Neuronal stem cell (in vitro differentiated cells): Measurements from ENCODE around the gene FAF1.

Source experiments
- DNase-seq: peaks from one replicate; pipeline ENCODE4 v3.0.0-alpha.2; 2013; ENCODE audit warnings: low spot score
- H2AFZ ChIP-seq: one replicate; pipeline ENCODE4 v1.6.1; 2013; ENCODE audit warnings: mild to moderate bottlenecking, low read length, inconsistent platforms
- H2AK5ac ChIP-seq: 2 replicates; pipeline ENCODE4 v1.6.1; 2013; ENCODE audit warnings: low read depth, mild to moderate bottlenecking, inconsistent platforms, low read length, moderate library complexity, mixed read lengths
- H2BK120ac ChIP-seq: 2 replicates; pipeline ENCODE4 v1.6.1; 2013; ENCODE audit warnings: low read depth, mild to moderate bottlenecking, inconsistent platforms, low read length, moderate library complexity, mixed read lengths
- H2BK12ac ChIP-seq: one replicate; pipeline ENCODE4 v1.6.1; 2013; ENCODE audit warnings: low read length, inconsistent platforms
- H2BK15ac ChIP-seq: 2 replicates; pipeline ENCODE4 v1.6.1; 2013; ENCODE audit warnings: mild to moderate bottlenecking, low read length, inconsistent platforms, mixed read lengths
- H2BK5ac ChIP-seq: one replicate; pipeline ENCODE4 v1.6.1; 2013; ENCODE audit warnings: inconsistent platforms, mild to moderate bottlenecking, low read length, moderate library complexity
- H3K14ac ChIP-seq: one replicate; pipeline ENCODE4 v1.6.1; 2013; ENCODE audit warnings: low read length, inconsistent platforms
- H3K18ac ChIP-seq: 2 replicates; pipeline ENCODE4 v1.6.1; 2013; ENCODE audit warnings: low read length, inconsistent platforms
- H3K23ac ChIP-seq: 2 replicates; pipeline ENCODE4 v1.6.1; 2013; ENCODE audit warnings: low read depth, mild to moderate bottlenecking, mixed read lengths, low read length, inconsistent platforms; ENCODE audit not compliant: poor library complexity
- H3K27ac ChIP-seq: replicated peaks from 3 replicates; pipeline ENCODE4 v1.5.1; 2013; ENCODE audit warnings: low read length, inconsistent platforms
- H3K27me3 ChIP-seq, 3 experiments: 2 replicates each; pipeline ENCODE4 v1.6.1; 2013; ENCODE audit warnings: low read length in 3 of 3, mild to moderate bottlenecking in 2 of 3, inconsistent platforms in 1 of 3, low read depth in 1 of 3, mixed read lengths in 1 of 3, moderate library complexity in 1 of 3; ENCODE audit not compliant: control insufficient read depth in 3 of 3, insufficient read depth in 3 of 3
- H3K36me3 ChIP-seq, 2 donors: replicated peaks in 1 of 2; 2 replicates each; pipeline ENCODE4 v1.6.1; 2013; ENCODE audit warnings: low read length in 2 of 2; ENCODE audit not compliant: control insufficient read depth in 2 of 2, insufficient read depth in 2 of 2
- H3K4ac ChIP-seq: 2 replicates; pipeline ENCODE4 v1.6.1; 2013; ENCODE audit warnings: inconsistent platforms, mild to moderate bottlenecking, low read length, moderate library complexity
- H3K4me1 ChIP-seq, 2 donors: 1 replicate in 1 of 2; 2 replicates in 1 of 2; pipeline ENCODE4 v1.6.1; 2013; ENCODE audit warnings: low read length in 2 of 2, low read depth in 1 of 2; ENCODE audit not compliant: control insufficient read depth in 2 of 2, insufficient read depth in 1 of 2
- H3K4me2 ChIP-seq: one replicate; pipeline ENCODE4 v1.6.1; 2013; ENCODE audit warnings: mild to moderate bottlenecking, low read length, inconsistent platforms; ENCODE audit not compliant: insufficient read depth, poor library complexity, severe bottlenecking
- H3K4me3 ChIP-seq, 2 donors: 2 replicates each; pipeline ENCODE4 v1.5.1; 2013; ENCODE audit warnings: low read length in 2 of 2, mild to moderate bottlenecking in 2 of 2, inconsistent platforms in 1 of 2, moderate library complexity in 1 of 2
- H3K79me1 ChIP-seq: one replicate; pipeline ENCODE4 v1.6.1; 2013; ENCODE audit warnings: low read depth, mild to moderate bottlenecking, inconsistent platforms, low read length, moderate library complexity
- H3K9ac ChIP-seq: one replicate; pipeline ENCODE4 v1.6.1; 2013; ENCODE audit warnings: mild to moderate bottlenecking, low read depth, low read length, inconsistent platforms; ENCODE audit not compliant: poor library complexity
- H3K9me3 ChIP-seq, 2 donors: replicated peaks in 1 of 2; 2 replicates each; pipeline versions ENCODE3 to v1.6.1; 2013; ENCODE audit warnings: low read length in 2 of 2, mild to moderate bottlenecking in 2 of 2, inconsistent platforms in 1 of 2, low read depth in 1 of 2, mixed read lengths in 1 of 2, moderate library complexity in 1 of 2; ENCODE audit not compliant: control insufficient read depth in 2 of 2, insufficient read depth in 1 of 2
- H4K8ac ChIP-seq: one replicate; pipeline ENCODE4 v1.6.1; 2013; ENCODE audit warnings: low read depth, mild to moderate bottlenecking, inconsistent platforms, low read length, moderate library complexity
- H4K91ac ChIP-seq: one replicate; pipeline ENCODE4 v1.6.1; 2013; ENCODE audit warnings: low read length, low read depth, mild to moderate bottlenecking, inconsistent platforms; ENCODE audit not compliant: poor library complexity
- WGBS, 2 donors: extraction: QIAGEN DNeasy Blood & Tissue Kit; methylation state at CpG; one replicate each; pipeline ENCODE4 v1.1.7; 2013; ENCODE audit warnings: missing lambda C conversion rate in 2 of 2, mixed read lengths in 1 of 2; ENCODE audit not compliant: insufficient read length in 2 of 2, insufficient replicate concordance in 1 of 2; ENCODE audit errors: extremely low coverage in 2 of 2; 5-methylcytosine and 5-hydroxymethylcytosine counted together

The FAF1 gene

GRCh38 chr1:50982611-50983010 lies 22.5 kb upstream of the FAF1 start:
- H2AFZ ChIP-seq = no peak overlapping the region
- no peaks in the 10 kb centered on the region for H3K4me1 ChIP-seq
- H3K4me2 ChIP-seq = no peak overlapping the region
- H3K9me3 ChIP-seq = no peaks in the 10 kb centered on the region
- H3K23ac ChIP-seq = no peak overlapping the region
- H2BK12ac ChIP-seq = no peak overlapping the region
- peaks cover 7 to 77% (median 17%) of the 10 kb centered on the region in 3 experiments for H3K27me3 ChIP-seq
- H2BK5ac ChIP-seq = no peak overlapping the region
- no peak overlapping the region for H3K18ac ChIP-seq
- H3K79me1 ChIP-seq = peaks cover 2% of the 10 kb centered on the region
- no peaks in the 10 kb centered on the region for H3K36me3 ChIP-seq
- no peak overlapping the region for H2AK5ac ChIP-seq
- no peak overlapping the region for H3K4ac ChIP-seq
- no peak overlapping the region for H3K14ac ChIP-seq
- H2BK15ac ChIP-seq = no peak overlapping the region
- H4K8ac ChIP-seq = no peak overlapping the region
- WGBS, 2 donors = no CpG with 5 or more reads among the region's 3 CpGs
- no peak overlapping the region for H2BK120ac ChIP-seq
- no peak overlapping the region for H4K91ac ChIP-seq
- DNase-seq = no peak
- no peak overlapping the region for H3K9ac ChIP-seq
- H3K27ac ChIP-seq = no peak overlapping the region
- H3K4me3 ChIP-seq = no peak overlapping the region

GRCh38 chr1:50981741-50982140 lies 21.7 kb upstream of the FAF1 start:
- Histone ChIP-seq H3K79me1 (peaks cover 2% of the 10 kb centered on the region), H3K9ac (no peak overlapping the region), H2BK5ac (no peak overlapping the region), H2AFZ (no peak overlapping the region), H3K14ac (no peak overlapping the region), H3K27me3 (peaks cover 9 to 85% (median 26%) of the 10 kb centered on the region in 3 experiments), H3K18ac (no peak overlapping the region), H2BK120ac (no peak overlapping the region), H2AK5ac (no peak overlapping the region), H3K36me3 (no peaks in the 10 kb centered on the region), H3K4me1 (peaks cover 0 to 7% of the 10 kb centered on the region in 2 donors), H3K27ac (no peak overlapping the region), H2BK15ac (no peak overlapping the region), H3K4me3 (no peak overlapping the region), H3K9me3 (no peaks in the 10 kb centered on the region), H4K91ac (no peak overlapping the region), H3K4ac (no peak overlapping the region), H2BK12ac (no peak overlapping the region), H4K8ac (no peak overlapping the region), H3K23ac (no peak overlapping the region), H3K4me2 (no peak overlapping the region)
- no CpG with 5 or more reads among the region's 1 CpG for WGBS, 2 donors
- DNase-seq = no peak

- Histone ChIP-seq H3K4ac (no peak overlapping the region), H3K27ac (no peak overlapping the region), H2AK5ac (no peak overlapping the region), H2BK15ac (no peak overlapping the region), H2AFZ (no peak overlapping the region), H3K36me3 (no peaks in the 10 kb centered on the region), H3K4me3 (no peak overlapping the region), H3K4me1 (peaks cover 0 to 9% of the 10 kb centered on the region in 2 donors), H3K27me3 (peaks cover 11 to 92% (median 34%) of the 10 kb centered on the region in 3 experiments), H3K79me1 (peaks cover 2% of the 10 kb centered on the region), H3K4me2 (no peak overlapping the region), H2BK120ac (no peak overlapping the region), H2BK12ac (no peak overlapping the region), H4K8ac (no peak overlapping the region), H3K18ac (no peak overlapping the region), H2BK5ac (no peak overlapping the region), H3K14ac (no peak overlapping the region), H3K23ac (no peak overlapping the region), H3K9me3 (no peaks in the 10 kb centered on the region), H4K91ac (no peak overlapping the region), H3K9ac (no peak overlapping the region)
- DNase-seq = no peak
Measured at GRCh38 chr1:50980505-50980904, 20.4 kb upstream of the FAF1 start.

GRCh38 chr1:50979937-50980336 lies 19.9 kb upstream of the FAF1 start:
- peaks cover 2% of the 10 kb centered on the region for H3K79me1 ChIP-seq
- H2BK12ac ChIP-seq = no peak overlapping the region
- H2BK5ac ChIP-seq = no peak overlapping the region
- no peak overlapping the region for H3K27ac ChIP-seq
- no peaks in the 10 kb centered on the region for H3K36me3 ChIP-seq
- no peaks in the 10 kb centered on the region for H3K9me3 ChIP-seq
- no peak overlapping the region for H4K91ac ChIP-seq
- no peak overlapping the region for H2AFZ ChIP-seq
- no peak overlapping the region for H3K23ac ChIP-seq
- H2AK5ac ChIP-seq = no peak overlapping the region
- no peak overlapping the region for H3K9ac ChIP-seq
- no peak for DNase-seq
- H3K27me3 ChIP-seq = peaks cover 11 to 92% (median 36%) of the 10 kb centered on the region in 3 experiments
- no peak overlapping the region for H2BK15ac ChIP-seq
- H3K4me3 ChIP-seq = no peak overlapping the region
- no peak overlapping the region for H4K8ac ChIP-seq
- H3K4me2 ChIP-seq = no peak overlapping the region
- H3K14ac ChIP-seq = no peak overlapping the region
- H3K18ac ChIP-seq = no peak overlapping the region
- H2BK120ac ChIP-seq = no peak overlapping the region
- WGBS, 2 donors = no CpG with 5 or more reads among the region's 1 CpG
- no peak overlapping the region for H3K4ac ChIP-seq
- H3K4me1 ChIP-seq = peaks cover 0 to 9% of the 10 kb centered on the region in 2 donors
